TTC549 (cell line): ENCODE data around the gene STK40.
A peak's percentile ranks its signal among the peaks of the same experiment; 100 is the strongest.

ENCODE experiments used
- FAIRE-seq: peaks from 2 replicates; lab custom pipeline; 2012; peaks lifted over from hg19 to GRCh38; lab: Jason Lieb, UNC

STK40 gene

DNA sequence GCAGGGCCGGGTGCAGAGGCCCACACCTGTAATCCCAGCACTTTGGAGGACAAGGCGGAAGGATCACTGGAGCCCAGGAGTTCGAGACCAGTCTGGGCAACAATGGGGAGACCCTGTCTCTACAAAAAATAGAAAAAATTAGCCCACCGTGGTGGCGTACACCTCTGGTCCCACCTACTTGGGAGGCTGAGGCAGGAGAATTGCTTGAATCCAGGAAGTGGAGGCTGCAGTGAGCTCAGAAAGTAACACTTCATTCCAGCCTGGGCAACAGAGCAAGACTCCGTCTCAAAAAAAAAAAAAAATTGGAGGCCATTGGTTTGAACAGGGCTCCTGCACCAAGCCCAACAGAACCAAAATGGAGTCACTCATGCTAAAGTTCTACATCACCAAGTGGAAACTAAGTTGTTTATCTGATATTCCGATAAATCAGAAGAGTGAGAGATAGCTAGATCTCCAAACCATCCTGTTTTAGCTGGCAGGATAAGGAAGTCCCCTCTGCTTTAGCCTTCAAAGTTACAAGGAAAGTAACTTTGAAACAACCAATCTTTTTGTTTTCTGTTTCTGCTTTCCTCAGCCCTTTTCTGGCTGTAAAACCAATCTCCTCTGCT, 12.8 kb upstream of the STK40 start:
- FAIRE-seq: no peak

DNA sequence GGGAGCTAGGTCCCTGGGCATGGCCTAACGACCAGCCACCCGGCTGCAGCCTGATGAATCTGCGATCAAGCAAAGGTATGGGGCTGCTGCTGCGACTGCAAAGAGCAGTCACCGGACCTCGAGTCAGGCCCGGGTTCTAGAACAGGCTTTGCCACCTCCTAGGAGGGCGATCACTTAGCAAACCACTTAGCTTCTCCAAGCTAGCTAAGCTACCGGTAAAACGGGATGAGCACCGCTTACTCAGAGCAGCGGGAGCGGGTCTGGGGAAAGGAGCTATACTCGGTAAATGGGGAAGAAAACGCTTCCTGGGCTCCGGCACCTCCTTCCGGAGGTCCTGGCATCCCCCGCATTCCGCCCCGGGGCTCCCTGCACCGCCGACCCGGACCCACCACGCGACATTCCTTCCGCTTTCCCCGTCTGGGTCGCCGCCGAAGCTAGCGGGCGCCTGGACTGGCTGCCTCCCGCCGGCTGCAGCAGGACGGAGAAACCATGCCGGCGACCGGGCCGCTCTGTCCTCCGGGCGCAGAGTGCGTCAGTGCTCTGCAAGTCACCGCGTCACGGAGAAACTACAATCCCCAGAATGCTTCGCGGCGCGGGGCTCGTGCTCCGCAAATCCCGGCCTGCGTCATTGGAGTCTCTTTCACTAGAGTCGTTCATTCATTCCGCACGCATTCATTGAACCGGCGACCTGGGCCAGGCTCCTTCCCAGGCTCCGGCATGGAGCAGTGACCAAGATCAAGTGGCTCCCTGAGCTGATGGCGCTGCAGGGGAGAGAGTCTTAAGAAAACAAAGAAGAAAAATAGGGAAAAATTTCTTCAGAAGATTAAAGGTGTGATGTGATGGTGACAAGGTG, 11.9 kb upstream of the STK40 start, which contains the start of gene LSM10:
Gene LSM10 (minus strand): TSS at position 531 of the 853 bp plus-strand sequence. CDS start 3,779 bp downstream, outside the sequence.
- peak; percentile 41 for FAIRE-seq

DNA sequence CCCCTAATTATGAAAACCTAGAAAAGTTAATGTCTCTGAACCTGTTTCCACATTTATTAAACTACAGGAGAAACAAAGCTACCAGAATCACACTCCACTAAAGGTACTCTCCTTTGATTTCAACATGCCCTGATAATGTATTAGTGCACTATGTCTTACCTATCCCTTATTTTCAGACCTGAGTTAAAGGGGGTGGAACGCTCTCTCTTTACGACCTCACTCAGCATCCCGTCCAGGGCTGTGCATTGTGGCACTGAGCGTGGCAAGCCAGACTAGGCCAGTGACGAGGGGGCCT, 11.3 kb upstream of the STK40 start:
- FAIRE-seq: no peak

DNA sequence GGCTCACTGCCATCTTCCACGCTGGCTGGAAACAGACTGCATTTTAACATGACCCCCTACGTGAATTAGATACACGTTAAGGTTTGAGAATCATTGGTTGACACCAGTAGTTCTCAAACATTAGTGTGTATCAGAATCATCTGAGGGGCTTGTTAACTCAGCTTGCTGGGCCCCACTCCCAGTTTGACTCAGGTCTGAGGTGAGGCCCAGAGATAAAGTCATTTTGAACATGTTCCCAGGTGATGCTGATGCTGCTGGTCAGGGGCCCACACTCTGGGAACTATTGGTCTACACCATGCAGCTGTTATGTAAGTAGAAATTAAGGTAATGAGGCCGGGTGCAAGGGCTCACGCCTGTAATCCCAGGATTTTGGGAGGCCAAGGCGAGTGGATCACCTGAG, 10.6 kb upstream of the STK40 start:
- no peak for FAIRE-seq

DNA sequence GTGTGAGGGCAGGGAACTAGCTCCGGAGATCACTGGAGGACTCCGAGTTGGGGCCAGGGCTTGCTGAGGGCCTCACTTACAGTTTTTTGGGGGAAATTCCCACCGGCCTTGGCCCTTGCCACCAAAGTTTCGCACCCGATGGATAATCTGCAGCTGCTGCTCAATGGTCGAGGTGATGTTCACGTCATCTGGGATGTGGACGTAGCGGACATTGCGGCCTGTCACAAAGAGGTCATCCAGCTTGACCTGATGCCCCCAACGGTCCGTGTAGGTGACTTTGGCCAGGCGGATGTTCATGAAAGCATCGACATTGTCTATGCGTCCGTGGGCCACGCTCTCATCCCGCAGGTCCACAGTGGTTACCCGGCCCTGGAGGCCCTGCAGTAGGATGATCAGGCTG, 8.0 kb upstream of the STK40 start:
- FAIRE-seq: no peak

DNA sequence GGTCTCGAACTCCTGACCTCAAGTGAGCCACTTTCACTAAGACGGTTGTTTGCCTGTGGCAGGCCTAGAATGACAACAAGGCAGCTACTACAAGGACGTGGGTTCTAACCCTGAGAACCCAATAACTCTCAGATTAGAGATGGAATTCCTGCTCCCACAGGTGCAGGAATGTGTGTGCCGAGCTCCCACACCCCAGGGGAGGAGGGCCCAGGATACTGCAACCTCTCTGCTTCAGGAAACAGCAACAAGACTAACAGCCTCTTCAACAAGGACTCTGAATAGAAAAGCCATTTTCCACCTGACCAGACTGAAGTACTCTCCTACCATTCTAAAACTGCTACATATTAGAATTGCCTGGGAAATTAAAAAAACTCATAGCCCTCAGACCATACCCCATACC, 7.1 kb upstream of the STK40 start:
- no peak for FAIRE-seq

DNA sequence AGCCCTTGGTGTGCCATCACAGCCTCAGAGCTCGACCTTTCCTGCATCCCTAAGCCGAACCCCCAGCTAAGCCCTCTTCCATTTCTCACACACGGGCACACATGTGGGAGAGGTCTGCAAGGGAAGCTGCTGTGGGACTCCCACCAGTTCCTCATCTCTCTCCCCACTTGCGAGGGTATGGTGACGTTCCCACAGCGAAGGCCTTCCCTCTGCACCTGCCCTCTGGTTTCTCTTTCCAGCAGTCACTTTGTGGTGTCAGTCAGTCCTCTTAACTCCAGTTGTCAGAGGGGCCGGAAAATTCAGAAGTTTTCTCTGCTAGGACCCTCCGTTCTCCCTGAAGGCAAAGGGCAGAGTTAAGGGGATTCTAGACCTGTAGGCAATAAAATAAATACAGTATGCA, 5.5 kb upstream of the STK40 start:
- no peak for FAIRE-seq

DNA sequence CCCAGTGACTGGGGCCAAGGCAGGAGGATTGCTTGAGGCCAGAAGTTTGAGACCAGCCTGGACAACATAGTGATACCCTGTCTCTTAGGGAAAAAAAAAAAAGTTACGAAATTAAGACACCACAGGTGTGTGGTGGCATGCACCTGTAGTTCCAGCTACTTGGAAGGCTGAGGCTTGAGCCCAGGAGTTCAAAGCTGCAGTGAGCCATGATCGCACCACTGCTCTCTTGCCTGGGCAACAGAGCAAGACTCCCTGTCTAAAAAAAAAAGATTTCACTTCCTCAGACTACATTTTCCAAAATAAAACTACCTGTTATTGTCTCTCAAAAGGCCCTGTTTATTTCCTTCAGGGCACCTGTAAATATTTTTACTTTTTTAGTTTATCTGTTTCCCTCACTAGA, 4.7 kb upstream of the STK40 start:
- FAIRE-seq: no peak

DNA sequence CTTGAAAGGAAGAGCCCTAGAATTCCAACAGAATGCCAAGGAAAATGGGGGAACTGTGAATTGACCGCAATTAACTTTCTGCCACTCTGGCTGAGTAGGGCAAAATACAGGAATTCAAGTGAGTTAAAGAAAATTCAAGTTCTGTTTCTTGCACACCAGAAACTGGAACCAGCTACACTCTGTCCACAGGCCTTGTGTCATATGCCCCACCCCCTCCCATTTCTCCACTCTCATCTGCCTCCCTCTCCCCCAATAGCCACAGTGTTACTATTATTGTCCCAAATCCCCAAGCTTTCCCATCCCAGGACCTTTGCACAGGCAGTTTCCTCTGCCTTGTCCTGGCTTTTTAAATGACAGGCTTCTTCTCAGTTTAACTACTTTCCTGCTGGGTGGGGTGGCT, 4.3 kb upstream of the STK40 start:
- no peak for FAIRE-seq

DNA sequence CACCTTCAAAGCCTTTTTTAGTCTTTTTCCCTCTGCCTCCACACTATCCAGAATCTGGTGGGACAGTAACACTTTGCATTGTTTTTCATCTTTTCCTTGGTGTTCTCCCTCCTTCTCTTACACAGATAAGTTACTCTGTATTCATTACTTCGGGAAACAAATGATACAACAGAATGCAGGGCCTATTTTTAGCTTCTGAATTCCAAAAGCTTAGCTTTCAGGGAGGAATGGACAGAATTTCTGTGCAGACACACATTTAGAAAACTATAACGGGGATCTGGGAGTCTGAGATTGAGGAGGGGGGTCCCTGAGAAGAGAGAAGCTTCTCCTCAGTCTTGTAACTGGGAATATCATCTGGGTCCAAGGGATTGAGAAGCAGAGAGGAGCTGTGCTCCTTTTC, 3.5 kb upstream of the STK40 start:
- FAIRE-seq: no peak

DNA sequence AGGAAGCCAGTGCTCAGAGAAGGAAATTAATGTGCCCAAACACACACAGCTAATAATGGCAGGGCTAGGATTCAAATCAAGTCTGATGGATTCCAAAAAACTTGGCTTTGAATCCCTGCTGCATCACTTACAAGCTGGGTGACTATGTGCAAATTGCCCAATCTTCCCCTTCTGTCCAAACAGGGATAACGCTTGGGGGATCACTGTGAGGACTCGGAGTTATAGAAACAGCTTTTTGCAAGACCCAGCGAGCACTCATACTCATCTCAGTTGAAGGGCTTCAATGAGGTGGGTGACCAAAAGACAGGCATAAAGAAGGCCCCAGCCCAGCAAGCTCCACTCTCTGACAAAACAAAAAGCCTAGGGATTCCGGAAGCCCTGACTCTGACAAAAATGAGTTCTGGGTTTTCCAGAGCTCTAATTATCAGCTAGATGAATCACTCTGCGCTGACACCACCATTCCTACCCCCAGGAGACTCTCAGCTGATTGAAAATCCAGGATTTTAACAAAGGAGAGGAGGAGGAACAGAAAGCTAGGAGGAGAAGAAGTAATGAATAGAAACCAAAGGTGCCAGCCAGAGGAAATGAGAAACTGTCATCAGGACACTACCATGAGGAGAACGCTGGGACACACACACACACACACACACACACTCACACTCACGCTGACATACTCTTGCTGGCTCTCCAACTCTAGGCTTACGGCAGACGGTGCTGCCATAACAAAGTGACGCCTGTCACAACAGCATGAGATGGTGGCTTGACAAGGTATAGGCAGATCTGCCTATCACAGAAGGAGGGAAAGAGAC, 1.6 kb upstream of the STK40 start:
- FAIRE-seq: no peak

DNA sequence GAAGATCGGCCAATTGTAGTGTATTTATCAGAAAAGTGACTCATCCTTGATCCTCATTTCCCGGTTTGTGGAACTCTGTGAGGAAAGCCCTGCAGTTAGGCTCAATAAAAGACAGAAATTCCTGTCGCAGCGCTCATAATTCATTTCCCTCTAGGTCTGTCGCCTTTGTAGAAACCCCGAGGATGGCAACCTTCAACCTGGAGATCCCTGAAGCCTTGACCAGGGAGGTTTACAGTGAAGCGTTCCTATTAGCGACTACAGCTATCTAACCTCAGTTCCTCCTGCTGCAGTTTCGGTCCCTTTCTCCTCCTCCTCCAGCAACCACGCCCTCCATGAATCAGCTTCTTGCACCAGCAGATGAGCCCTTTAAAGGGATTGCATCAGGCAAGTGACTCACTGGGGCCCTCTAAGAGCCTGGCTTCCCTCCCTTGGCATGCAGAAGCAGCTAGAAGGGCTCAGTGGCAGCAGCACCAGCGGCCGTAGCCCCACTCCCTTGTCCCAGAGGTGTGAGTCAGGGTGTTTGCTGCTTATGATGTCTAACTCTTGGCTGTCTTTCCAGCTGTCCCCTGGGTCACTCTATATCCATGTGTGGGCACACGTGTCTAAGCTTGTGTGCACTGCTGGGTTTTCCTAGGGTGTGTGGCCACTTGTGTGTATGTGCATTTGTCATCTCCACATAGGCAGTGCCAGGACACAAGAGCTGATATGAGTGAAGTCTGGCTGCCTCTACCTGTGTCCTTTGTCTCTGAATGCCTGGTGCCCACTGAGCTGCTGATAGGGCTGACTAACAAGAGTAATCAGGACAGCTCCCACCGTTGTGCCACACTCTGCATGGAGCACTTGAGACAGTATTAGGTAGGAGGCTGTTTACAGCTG, 779 bp upstream of the STK40 start:
- FAIRE-seq: peak; percentile 42

DNA sequence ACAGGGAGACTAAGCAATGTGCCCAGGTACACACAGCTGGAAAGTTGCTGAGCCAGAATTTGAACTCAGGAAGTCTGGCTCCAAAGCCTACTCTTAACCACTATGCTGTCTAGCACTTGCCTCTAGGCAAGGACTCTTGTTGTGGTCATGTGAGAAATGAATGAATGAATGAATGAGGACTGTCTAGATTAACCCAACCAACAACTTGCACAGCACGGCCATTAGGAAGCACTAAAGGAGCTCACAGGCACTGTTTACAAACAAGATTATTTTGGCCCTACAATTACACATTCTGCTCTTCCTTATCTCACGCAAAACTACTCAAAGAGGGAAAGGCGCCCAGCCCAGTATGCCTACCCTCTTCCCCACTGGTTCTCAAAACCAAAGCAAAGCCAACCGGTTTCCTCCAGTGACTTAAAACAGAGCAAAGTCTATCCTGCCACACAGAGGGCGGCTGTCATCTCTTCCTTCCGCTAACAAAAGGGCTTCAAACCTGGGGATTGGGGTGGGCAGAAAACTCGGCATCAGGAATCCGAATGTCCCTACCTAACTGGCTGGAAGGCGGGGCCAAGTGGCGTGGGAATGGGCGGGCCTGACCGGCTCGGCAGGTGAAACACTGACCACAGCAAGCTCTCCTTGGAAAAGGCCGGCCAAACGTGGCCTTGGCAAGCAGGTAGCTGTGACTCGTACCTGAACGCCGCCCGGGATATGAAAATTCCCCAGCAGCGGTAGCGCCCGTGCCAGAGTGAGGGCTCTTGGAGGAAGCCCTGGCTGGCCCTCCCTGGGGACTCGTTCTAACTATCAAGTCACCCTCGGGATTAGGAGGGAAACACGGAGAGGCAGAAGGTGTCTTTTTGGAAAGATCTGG, 948 bp downstream of the STK40 start:
- FAIRE-seq: no peak

DNA sequence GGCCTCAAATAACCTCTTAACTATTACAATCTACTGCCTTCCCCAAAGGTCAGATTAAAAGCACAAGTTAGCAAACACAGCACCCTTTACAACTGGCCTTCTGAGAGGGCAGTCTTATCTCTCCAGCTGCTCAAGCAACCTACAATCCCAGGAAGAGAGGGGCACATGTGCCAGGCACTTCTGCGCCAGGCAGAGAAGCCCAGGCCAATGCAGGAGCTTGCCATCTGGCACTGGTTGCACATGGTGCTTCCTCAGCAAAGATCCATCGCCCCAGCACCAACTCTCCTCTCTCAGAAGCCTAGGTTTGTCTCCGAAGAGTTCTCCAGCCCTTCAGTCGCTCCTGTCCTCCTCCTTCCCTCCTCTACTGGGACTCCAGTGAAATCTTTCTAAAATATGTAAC, 2.5 kb downstream of the STK40 start:
- no peak for FAIRE-seq

DNA sequence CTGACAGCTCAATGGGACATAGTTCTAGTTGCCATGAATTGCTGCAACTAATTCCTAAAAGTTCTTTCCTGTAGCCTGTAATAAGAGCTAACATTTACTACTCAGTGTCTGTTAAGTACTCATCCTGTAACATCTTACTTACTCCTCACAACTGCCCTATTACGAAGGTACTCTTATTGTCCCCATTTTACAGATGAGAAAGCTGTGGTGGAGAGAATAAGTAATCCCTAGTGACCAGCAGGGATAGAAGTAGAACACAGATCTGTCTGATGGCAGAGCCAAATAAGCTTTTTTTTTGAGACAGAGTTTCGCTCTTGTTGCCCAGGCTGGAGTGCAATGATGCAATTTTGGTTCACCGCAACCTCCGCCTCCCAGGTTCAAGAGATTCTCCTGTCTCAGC, 3.1 kb downstream of the STK40 start:
- FAIRE-seq: no peak

DNA sequence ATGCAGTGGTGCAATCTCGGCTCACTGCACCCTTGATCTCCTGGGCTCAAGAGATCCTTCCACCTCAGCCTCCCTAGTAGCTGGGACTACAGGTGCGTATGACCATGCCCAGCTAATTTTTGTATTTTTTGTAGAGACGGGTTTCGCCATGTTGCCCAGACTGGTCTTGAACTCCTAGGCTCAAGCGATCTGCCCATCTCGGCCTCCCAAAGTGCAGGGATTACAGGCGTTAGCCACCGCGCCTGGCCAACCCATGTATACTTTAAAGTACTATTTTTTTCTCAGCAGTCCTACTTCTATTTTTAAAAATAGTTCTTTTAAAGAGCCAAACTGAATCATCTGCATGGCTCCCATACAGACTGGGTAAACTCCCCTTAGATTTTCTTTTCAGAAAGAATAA, 3.5 kb downstream of the STK40 start:
- no peak for FAIRE-seq

DNA sequence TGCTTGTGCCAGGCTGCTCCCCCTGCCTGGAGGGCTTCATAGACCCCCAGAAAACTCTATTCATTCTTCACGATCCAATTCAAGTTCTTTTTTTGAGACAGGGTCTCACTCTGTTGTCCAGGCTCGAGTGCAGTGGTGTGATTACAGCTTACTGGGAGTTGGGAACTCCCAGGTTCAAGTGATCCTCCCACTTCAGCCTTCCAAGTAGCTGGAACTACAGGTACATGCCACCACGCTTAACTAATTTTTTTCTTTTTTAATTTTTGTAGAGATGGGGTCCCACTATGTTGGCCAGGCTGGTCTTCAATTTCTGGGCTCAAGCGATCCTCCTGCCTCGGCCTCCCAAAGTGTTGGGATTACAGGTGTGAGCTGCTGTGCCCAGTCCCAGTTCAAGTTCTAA, 4.3 kb downstream of the STK40 start:
- no peak for FAIRE-seq

DNA sequence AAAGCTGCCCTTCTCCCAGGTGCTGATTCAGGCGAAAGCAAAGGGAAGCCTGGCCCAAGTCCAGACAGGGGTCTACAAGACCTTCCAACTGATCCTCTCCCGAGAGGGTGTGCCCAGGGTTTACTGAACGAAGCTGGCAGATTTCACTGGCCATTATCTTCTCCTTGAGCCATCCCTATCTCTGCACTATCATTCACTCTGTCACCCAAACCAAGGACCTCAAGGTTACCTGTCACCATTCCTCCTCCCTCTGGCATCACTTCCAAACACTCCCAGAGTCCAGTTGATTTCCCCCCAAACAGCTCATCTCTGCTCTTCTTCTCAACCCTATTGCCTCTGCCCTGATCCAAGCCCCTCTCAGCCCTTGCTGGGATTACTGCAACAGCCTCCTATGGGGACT, 4.9 kb downstream of the STK40 start:
- FAIRE-seq: no peak

DNA sequence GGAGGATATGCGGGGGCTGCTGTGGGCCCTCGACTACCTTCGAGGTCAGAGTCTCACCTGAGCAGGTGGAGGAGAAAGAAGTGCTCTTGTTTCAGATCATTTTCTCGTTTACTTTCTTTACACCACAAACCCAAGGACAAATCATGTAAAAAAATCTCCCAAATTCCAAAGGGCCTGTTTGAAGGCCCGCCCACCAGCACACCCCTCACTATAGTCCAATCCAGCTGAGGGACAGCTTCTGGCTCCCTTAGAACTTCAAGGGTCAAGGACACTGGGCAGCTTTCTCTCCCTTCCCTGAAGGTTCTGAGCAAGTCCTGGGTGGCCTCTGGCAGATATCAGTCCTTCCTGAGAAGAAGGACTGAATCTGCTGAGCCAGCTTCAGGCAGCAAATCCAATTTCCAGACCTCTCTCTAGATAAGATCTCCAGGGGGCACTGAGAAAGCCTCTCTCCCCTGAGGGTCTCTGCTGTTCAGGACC, 5.5 kb downstream of the STK40 start:
- FAIRE-seq: no peak

DNA sequence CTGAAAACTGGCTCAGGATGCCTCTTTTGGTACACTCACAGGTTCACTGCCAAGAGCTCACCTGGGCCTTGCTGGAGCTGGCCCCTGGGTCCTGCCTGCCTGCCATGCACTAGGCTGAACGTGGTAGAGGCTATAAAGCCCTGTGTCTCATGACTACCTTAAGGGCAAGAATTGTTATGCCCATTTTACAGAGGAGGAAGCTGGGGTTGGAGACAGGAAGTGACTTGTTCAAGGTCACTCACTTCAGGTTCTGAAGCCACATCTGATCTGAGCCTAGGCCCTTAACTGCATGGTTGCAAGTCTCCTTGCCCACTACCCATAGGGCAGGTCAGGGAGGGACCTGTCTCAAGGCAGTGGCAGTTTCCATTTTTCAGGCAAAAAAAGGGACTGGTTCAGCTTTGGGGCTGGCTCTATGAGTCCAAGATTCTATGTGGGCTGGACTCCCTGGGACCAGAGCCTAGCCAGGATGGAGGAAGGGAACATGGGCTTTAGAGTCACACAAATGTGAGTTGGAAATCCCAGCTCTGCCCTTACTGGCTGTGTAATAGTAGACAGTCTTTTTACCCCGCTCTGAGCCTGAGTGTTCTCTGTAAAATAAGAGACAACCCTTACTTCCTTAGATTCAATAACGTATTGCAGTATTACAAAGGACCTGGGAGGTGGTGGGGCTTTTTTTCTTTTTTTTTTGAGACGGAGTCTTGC, 7.8 kb downstream of the STK40 start:
- FAIRE-seq: no peak

DNA sequence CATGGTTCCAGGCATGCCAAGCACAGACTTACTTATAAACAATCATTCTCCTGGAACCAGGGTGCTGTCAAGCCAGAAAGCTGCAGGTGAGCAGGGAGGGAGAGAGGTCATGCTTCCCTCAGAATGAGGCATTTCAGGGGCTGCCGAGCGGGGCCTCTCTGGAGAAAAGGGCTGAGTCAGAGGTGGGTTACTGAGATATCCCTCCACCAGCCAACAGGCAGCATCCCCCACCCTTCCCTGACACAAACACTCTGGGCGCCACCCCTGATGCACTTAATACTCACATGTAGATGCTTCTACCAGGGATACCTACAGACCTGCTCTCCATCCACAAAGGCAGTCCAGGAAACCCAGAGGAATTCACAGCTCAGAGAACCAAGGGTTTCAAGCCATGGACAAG, 13.1 kb downstream of the STK40 start:
- FAIRE-seq: no peak
